Measurements from ENCODE around the gene HS3ST4.
A peak's percentile ranks its signal among the peaks of the same experiment; 100 is the strongest.
"Not testable (repeated sequence)": the region's sequence is repeated elsewhere in the genome, so short reads cannot be mapped to it uniquely, and the experiment has no call there.

Gene HS3ST4

DNA sequence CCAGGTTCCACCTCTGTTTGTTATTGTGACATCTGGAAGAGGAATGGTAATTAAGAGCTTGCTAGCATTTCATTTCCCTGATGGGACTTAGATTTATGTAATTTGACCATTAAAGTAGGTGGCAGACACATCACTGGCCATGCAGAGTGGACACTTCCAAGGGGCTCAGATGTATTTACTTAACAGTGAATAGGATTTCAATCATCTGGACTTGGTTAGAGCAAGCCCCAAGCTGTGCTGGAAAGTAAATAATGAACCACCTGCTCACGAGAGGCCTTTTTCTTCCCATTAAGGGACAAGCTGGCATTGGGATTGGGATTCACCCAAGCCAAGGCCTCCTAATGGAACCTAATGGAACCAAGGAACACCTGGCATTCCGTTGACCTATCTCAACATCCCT is 395.3 kb downstream of the HS3ST4 start:
- no peak for DNase-seq

DNA sequence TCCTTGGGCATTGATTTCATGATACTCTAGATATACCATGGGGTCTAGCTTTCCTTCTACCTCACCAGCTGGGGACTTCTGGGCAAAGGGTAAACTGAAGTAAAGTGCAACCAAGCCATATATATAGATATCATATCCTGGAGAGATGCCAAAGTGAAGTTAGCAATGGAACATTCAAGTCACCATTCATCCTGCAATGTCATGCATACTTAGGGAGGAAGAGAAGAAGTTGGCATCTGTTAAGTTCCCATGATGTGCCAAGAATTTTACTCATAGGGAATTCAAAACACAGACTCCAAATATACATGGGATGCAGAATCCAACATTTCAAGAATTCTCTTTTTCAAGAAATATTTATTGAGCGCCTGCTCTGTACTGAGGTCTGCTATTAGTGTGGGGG is 399.8 kb downstream of the HS3ST4 start:
- peak in 1 of 58 donors; percentile 0 for DNase-seq

DNA sequence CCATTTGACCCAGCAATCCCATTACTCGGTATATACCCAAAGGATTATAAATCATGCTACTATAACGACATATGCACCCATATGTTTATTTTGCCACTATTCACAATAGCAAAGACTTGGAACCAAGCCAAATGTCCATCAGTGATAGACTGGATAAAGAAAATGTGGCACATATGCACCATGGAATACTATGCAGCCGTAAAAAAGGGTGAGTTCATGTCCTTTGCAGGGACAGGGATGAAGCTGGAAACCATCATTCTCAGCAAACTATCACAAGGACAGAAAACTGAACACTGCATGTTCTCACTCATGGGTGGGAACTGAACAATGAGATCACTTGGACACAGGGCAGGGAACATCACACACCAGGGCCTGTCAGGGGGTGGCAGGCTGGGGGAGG is 406.4 kb downstream of the HS3ST4 start:
- not testable (repeated sequence) for DNase-seq

DNA sequence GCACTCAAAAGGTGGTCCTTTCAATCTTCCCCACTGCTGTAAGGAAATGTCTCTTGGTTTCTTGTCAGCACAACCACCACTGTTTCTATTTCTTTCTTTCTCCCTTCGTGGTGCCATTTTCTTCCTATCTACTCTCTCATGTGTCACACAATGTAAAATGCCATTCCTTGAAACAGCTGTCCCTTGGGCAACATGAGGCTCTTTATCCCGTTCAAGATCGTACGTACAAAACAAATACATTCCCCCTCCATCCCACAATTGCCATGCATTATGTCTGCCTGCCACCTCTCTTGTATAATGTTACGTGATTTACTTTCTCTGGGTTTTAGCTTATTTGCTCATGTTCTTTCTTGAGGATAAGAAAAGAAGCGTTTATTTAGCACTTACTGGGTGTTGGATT is 410.6 kb downstream of the HS3ST4 start:
- no peak for DNase-seq

DNA sequence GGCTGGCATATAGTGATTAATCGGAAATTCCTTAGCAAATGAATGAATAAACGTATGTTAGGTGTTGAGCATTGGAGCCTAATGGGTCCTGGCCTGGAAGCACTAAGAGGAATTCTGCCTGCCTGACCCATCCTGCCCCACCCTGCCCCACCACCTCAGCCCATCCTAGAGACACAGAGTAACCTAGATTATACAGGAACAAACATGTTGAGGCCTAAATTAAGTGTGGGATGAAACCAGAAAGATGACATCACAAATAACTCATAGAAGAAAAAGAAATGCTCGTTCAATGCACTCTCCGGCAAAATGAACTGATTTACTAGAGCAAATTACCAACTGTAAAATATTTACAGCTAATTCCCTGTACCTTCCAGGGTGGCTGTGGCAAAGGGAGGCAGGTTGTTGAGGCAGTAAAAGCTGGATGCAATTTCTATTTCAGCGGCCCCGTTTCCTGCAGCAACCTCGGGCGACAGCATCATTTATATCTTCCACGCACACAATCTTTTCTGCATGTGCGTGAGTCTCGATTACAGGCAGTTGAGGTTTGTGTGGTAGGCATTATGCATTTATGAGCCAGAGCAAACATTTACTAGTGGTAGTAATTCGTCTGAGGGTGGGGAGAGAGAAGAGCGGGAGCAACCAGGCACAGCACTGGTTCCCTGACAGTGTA is 417.2 kb downstream of the HS3ST4 start:
- DNase-seq, result no peak

DNA sequence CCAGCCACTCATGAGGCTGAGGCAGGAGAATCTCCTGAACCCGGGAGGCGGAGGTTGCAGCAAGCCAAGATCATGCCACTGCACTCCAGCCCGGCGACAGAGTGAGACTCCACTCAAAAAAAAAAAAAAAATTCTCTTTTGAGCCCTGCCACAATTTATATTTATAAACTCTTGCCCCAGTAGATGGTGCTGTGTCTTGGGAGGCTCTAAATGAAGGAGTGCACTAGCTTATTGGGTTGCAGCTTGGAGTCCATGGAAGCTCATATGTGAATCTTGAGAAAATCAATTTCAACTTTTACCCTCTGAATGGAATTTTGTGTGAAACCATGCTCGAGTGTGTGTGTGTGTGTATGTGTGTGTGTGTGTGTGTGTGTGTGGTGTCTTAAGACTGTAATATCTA is 420.1 kb downstream of the HS3ST4 start:
- no peak for DNase-seq

DNA sequence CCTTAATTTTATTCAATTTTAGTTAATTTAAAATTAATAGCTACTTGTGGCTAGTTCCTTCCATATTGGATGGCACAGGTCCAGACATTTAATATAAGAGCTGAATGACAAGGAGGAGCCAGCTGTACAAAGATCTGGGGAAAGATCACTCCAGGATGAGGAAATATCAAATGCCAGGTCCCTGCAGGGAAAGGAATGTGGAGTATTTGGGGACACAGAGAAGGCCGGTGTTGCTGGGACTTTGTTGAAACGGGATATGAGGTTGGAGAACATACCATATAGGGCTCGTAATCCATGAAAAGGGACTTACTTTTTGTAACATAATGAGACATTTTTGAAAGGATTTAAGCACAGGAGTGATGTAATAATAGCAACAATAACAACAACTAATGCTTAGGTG is 426.8 kb downstream of the HS3ST4 start:
- DNase-seq, result no peak

DNA sequence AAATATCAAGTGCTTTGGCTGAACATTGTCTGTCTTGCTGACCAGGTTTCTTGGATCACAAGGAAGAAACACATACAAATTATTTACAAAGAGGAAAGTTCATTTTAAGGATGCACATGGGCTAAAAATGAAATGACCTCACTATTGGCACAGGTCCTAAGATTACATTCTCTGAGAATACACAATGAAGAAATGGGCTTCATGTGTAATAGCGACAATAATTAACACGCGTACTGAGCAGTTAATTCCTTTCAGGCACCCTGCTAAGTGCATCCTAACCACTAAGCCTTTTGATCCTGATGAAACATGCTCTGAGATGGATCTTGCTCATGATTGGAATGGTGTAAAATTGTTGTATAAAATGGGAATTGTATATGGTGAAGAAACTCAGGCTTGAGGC is 429.0 kb downstream of the HS3ST4 start:
- no peak for DNase-seq

DNA sequence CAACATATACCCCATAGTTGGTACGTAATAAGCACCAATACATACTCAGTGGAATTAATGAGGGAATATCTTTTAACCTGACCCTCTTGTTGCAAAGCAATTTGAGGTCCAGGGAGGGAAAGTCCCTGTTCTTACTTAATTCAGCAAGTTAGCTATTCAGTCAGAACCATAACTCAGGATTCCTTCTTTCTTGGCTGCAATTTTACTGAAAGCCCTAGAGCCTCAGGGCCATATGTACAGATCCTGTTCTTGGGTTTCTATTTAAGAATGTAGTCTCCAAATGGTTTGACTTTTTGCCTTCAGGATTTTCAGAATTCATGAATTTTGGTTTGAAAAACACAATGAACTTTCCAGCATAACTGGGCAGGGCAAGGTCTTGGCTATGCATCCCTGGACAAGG is 436.5 kb downstream of the HS3ST4 start:
- no peak for DNase-seq

DNA sequence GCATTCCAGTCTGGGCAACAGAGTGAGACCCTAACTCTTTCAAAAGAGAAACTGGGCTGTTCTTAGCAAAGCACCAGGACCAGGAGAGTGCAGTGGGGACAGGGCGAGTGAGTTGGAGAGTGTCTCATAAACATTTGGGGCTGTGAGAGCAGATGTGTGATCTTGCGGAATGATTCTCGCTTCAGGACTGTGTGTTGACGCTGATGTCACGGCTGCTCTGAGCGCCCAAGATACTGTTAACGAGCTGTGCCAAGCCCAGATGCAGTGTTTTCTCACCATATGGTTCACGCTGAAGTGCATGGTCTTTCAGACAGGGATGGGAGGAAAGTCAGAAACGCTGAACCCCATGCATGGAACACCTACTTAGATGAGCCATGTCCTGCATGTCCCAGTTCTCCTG is 438.2 kb downstream of the HS3ST4 start:
- peak in 30 of 58 donors; percentile 0 to 51 (median 4) for DNase-seq

DNA sequence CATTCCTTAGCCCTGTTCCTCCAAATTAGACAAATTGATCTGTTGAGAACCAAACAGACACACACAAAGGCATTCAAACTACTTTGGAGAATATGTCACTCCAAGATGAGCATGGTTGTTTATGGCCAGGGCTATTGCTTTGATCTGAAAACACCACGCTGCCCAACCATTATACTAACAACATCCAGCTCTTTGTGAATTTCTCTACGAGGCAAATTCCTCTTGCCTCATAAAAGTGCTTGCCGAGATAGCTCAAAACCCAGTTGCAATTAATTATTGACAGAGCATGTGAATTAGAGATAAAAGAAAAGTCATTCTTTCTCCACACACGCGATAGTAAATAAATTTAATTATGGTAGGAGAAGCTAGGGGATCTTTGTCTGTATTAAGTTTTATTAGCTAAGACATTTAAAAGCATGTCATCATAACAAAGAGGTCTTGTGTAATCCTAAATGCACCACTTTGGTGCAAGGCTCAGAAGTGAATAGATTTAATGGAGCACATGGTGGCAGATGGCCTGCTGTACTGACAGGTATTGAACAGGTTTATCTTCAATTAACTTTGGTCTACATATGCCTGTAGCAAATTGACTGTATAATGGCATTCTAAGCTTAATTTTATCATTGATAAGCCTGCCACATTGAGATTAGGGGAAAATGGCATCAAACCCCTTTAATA is 441.8 kb downstream of the HS3ST4 start:
- DNase-seq, result no peak

DNA sequence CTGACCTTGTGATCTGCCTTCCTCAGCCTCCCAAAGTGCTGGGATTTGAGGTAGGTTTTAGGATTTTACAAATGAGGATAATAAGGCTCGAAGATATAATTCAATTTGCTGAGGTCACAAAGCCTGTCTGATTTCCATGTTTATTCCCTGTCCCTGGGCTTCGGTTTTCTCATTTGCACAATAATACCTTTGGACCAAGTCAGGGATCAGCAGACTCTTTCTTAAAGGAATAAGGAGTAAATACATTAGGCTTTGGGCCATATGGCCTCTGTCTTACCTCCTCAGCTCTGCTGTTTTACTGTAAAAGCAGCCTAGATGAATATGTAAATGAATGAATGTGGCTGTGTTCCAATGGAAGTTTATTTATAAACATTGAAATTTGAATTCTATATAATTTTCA is 442.8 kb downstream of the HS3ST4 start:
- DNase-seq, result no peak

DNA sequence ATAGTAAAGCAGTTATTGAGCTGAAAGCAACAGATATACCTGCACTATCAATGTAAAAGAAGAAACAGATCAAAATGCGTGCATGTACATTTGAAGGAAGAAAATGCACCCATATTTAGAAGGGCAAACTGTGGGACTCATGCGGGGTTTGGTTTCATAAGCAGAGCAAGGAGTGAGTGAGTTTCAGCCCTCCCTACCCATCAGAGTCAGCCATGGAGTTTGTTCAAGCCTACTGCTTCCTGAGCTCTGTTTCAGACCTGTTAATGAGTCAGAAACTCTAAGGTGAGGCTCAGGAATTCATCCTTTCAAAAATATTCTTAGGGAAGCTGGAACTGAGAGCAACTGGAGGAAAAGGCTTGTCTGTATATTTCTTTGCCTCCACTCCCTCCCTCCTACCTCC is 446.2 kb downstream of the HS3ST4 start:
- DNase-seq, result no peak

DNA sequence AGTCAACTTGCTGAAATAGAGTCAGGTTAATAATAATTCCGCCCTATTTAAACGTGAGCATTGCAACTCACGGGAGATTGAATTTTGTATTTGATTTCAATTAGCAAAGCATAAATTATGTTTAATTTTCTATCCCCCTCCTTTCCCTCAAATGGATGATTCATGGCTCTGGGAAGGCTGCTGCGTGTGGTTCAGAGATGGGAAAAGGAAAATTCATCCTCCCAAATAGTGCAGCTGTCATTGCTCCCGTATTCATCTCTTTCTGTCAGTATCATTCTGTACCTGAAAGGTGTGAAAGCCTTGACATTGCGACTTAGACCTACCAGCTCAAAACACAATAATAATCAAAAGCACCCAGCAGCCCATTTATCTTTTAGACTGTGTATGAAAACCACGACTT is 447.3 kb downstream of the HS3ST4 start:
- no peak for DNase-seq

DNA sequence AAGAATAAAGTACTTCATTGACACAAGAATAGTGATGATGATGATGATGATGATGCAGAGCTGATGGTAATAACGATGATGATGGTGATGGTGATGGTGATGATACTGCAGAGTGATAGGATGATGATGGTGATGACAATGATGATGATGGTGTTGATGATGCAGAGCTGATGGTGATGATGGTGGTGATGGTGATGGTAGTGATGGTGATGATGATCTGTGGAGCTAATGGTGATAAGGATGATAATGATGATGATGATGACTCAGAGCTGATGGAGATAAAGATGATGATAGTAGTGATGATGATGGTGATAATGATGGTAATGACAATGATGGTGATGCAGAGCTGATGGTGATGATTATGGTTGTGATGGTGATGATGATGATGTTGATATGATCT is 448.1 kb downstream of the HS3ST4 start:
- DNase-seq, result no peak

DNA sequence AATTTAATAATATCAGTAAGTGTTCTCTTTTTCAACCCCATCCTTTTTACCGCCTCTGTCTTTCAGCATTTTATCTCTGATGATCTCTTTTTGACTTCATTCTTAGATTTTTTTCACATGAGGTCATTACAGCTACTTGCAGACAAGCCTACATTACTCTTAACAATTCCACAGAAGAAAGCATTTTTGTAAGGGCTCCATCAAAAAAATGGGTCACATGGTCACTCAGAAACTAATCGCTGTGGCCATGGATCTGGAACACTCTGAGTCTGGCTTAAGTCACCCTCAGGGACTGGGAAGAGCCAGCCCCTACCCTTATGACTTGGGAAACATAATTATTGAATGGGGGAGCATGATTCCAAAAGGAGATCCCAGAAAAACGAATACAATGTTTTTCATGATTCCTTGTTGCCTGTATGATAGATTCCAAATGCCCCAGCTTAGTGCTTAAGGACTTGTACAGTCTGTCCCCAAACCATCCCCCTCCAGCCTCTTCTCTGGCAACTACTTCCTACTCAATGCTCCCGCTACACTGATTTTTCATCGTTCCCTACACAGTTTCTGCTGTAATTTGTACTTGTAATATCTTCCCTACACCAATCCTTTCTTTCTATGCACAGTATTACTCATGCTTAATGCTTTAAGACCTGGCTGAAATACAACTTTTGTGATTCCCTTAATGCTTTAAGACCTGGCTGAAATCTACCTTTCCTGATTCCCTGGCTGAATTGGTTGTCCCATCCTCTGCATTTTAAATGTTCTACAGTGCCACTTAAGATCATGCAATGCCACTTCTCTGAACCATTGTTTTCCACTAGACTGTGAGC is 457.8 kb downstream of the HS3ST4 start:
- no peak for DNase-seq

DNA sequence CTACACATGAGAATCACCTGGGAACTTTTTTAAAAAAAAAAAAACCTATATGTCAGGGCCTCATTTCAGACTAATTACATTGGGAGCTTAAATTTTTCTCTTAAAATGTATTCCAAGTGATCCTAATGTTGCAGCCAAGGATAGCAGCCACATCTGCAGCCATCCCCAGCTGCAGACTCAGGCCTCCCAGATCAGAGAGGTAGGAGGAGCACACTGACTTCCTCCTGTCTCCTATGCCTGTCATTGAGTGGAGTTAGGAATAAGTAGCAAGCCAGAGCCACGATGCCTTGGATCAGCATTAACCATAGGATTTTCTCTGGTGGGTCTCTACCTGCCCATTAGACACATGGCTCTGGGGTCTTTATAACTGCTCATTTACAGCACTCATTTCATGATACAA is 463.5 kb downstream of the HS3ST4 start:
- DNase-seq, result no peak

DNA sequence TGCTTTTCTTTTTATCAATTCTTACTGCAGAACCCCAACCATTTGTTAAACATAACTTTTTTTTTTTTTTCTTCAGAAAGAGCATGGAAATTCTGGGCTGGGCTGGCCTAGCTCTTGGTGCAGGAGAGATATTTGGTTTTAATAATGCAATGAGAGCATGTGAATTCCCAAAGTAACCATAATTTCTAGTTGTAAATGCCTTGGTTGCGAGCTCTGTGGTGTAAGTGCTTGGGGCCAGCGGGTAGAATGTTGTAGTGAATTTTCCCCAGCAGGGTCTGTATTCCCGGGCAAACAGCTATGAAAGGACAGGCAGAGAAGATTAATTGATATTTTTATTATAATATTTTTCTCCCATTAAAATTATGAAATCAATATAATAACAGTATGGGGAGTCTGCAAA is 465.6 kb downstream of the HS3ST4 start:
- no peak for DNase-seq

DNA sequence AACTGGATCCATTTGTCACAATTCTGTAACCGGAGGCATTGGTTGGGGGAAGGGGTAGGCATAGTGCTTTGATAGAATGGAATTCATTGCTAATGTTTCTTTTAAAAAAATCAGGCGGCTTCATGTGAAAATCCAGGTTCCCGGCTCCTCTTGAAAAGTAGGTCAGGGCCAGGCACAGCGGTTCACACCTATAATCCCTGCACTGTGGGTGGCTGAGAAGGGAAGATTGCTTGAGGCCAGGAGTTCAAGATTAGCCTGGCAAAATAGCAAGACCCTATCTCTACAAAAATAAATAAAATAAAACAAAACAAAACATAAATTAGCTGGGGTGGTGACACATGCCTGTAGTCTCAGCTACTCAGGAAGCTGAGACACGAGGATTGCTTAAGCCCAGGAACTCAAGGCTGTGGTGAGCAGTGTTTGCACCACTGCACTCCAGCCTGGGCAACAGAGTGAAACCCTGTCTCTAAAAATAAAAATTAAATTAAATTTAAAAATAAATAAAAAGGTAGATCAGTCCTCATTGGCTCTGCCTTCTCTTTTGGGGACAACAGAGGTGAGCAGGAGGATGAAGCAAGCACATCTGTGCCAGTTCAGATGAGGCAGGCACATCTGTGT is 466.5 kb downstream of the HS3ST4 start:
- DNase-seq, result no peak

DNA sequence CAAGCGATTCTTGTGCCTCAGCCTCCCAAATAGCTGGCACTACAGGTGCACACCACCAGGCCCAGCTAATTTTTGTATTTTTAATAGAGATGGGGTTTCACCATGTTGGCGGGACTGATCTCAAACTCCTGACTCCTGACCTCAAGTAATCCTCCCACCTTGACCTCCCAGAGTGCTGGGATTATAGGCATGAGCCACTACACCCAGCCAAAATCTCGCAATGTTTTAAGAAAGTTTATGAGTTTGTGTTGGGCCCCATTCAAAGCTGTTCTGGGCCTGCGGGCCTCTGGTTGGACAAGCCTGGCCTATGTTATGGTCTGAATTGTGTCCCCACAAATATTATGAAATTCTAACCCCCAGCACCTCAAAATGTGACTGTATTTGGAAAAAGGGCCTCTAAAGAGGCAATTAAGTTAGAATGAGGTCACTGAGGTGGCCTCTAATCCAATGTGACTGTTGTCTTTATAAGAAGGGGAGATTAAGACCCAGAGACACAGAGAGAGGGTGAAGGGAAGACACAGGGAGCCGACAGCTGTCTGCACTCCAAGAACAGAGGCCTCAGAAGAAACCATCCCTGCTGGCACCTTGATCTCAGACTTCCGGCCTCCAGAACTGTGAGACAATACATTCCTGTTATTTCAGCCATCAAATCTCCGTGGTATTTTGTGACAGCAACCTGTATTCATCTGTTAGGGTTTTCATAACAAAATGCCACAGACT is 469.9 kb downstream of the HS3ST4 start:
- DNase-seq, result no peak

DNA sequence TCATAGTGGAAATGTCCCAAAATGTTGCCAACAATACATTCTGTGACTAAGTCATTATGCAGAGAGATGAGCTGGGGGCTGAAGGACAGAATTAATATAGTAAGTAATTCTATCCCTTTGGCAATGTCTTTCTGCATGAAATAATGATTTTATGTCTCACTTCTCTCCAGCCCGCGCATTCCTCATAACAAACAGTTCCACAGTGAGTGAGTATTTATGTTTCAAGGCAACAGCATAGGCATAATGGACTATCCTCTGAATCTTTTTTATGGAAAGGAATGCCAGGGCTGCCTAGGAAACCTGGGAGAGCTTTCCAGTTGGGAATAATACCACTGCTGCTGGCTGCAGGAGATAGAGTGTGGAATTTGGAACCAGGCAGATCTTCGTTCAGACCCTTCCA is 477.7 kb downstream of the HS3ST4 start:
- DNase-seq, result peak in 23 of 58 donors; percentile 0 to 75 (median 9)
